A673 (cell line): ENCODE data around the gene MEGF11. TPM values are rescaled to one million over a fixed set of nuclear protein-coding genes. Genes with fewer than 3 reads are reported as not detected.

Source experiments
- BruUV-seq: library from RNA; stranded (reverse); fragments of 400-500 nt; replicated peaks from 2 replicates; lab custom pipeline; 2021; lab: Mats Ljungman, UMichigan
- CTCF ChIA-PET: fragments of 300-600 bp; sonication (Branson Sonifier 250); formaldehyde crosslinking; loops from one replicate; lab custom pipeline; 2022; ENCODE audit warnings: antibody characterized with exemption; lab: Charles Lee
- POLR2A ChIA-PET: fragments of 300-600 bp; sonication (Branson Sonifier 250); formaldehyde crosslinking; loops from one replicate; lab custom pipeline; 2022; ENCODE audit warnings: antibody characterized with exemption; ENCODE audit not compliant: low non-redundant PET; lab: Charles Lee
- DNase-seq: peaks from one replicate; pipeline ENCODE4 v3.0.0-alpha.2; 2015; ENCODE audit warnings: low spot score
- H3K27ac ChIP-seq: fragments of 200-600 bp; sonication (generic); 2 replicates; pipeline ENCODE4 v1.5.1; 2016; ENCODE audit warnings: mixed run types, low read depth, mild to moderate bottlenecking, mixed read lengths, antibody characterized with exemption, low read length; ENCODE audit not compliant: poor library complexity, severe bottlenecking
- H3K27me3 ChIP-seq: fragments of 200-600 bp; sonication (generic); replicated peaks from 2 replicates; pipeline ENCODE4 v1.6.1; 2017; ENCODE audit warnings: mixed run types, low read depth, mild to moderate bottlenecking, mixed read lengths, antibody characterized with exemption, low read length; ENCODE audit not compliant: insufficient read depth, poor library complexity
- H3K36me3 ChIP-seq: fragments of 200-600 bp; sonication (generic); 2 replicates; pipeline ENCODE4 v1.6.1; 2016; ENCODE audit warnings: mixed run types, mild to moderate bottlenecking, mixed read lengths, antibody characterized with exemption, low read length; ENCODE audit not compliant: insufficient read depth, poor library complexity, severe bottlenecking
- H3K4me1 ChIP-seq: fragments of 200-600 bp; sonication (generic); 2 replicates; pipeline ENCODE4 v1.6.1; 2017; ENCODE audit warnings: mixed run types, mild to moderate bottlenecking, mixed read lengths, antibody characterized with exemption, low read length; ENCODE audit not compliant: insufficient read depth, poor library complexity, severe bottlenecking
- H3K4me3 ChIP-seq: fragments of 200-600 bp; sonication (generic); 2 replicates; pipeline ENCODE4 v1.5.1; 2016; ENCODE audit warnings: low read depth, mixed run types, mild to moderate bottlenecking, mixed read lengths, low read length; ENCODE audit not compliant: poor library complexity, severe bottlenecking
- H3K9me3 ChIP-seq: fragments of 200-600 bp; sonication (generic); 2 replicates; pipeline ENCODE4 v1.6.1; 2016; ENCODE audit warnings: mixed run types, low read depth, mild to moderate bottlenecking, mixed read lengths, antibody characterized with exemption, low read length; ENCODE audit not compliant: poor library complexity, severe bottlenecking
- CTCF ChIP-seq: fragments of 300-800, 200-600 bp; sonication (generic); conservative IDR thresholded peaks from 2 replicates; pipeline ENCODE4 v1.5.1; 2017; ENCODE audit warnings: low read depth, mild to moderate bottlenecking, antibody characterized with exemption, low read length, moderate library complexity, mixed read lengths
- EZH2 ChIP-seq: fragments of 200-600 bp; sonication (generic); IDR thresholded peaks from 2 replicates; pipeline ENCODE4 v1.6.1; 2017; ENCODE audit warnings: borderline replicate concordance, low read depth, mild to moderate bottlenecking, mixed read lengths, antibody characterized with exemption, low read length; ENCODE audit not compliant: poor library complexity, severe bottlenecking
- intact Hi-C: fragments of 100-400 bp; cut with micrococcal nuclease; formaldehyde crosslinking; loops from one replicate; pipeline ENCODE4 v1.10.0; 2022; ENCODE audit not compliant: unreplicated experiment
- total RNA-seq: library from RNA; stranded (reverse); gene quantifications from 2 replicates; pipeline ENCODE4 v1.2.3, GENCODE V29; 2021

The MEGF11 gene
- total RNA-seq, 1 experiment from 2014 or later = 0.43 TPM

- no peaks in the 10 kb centered on the region for H3K27me3 ChIP-seq
- H3K4me1 ChIP-seq = no peaks in the 10 kb centered on the region
- H3K27ac ChIP-seq = no peak overlapping the region
- H3K9me3 ChIP-seq = no peaks in the 10 kb centered on the region
- ChIA-PET POLR2A (no interaction called here), CTCF (no interaction called here)
- H3K4me3 ChIP-seq = no peak overlapping the region
- intact Hi-C loops = no loop called here
- no peak for DNase-seq
- TF ChIP-seq EZH2 = no peak
- no peak for TF ChIP-seq CTCF
- no TSS peak for BruUV-seq
- no peaks in the 10 kb centered on the region for H3K36me3 ChIP-seq
Observed at GRCh38 chr15:65910341-65910740, 343.2 kb downstream of the MEGF11 start.

GRCh38 chr15:65909831-65910230 lies 343.7 kb downstream of the MEGF11 start:
- no peaks in the 10 kb centered on the region for H3K4me1 ChIP-seq
- BruUV-seq = no TSS peak
- POLR2A ChIA-PET = no interaction called here
- TF ChIP-seq CTCF (no peak), EZH2 (no peak)
- no peak overlapping the region for H3K27ac ChIP-seq
- no peaks in the 10 kb centered on the region for H3K9me3 ChIP-seq
- intact Hi-C loops = no loop called here
- DNase-seq = no peak
- no peak overlapping the region for H3K4me3 ChIP-seq
- H3K36me3 ChIP-seq = peaks cover 1% of the 10 kb centered on the region
- CTCF ChIA-PET = no interaction called here
- H3K27me3 ChIP-seq = no peaks in the 10 kb centered on the region

GRCh38 chr15:65908876-65909275 lies 344.7 kb downstream of the MEGF11 start:
- no TSS peak for BruUV-seq
- no peak for TF ChIP-seq EZH2
- TF ChIP-seq CTCF = no peak
- Histone ChIP-seq H3K27me3 (no peaks in the 10 kb centered on the region), H3K4me3 (no peak overlapping the region), H3K9me3 (no peaks in the 10 kb centered on the region), H3K36me3 (peaks cover 9% of the 10 kb centered on the region), H3K4me1 (no peaks in the 10 kb centered on the region), H3K27ac (no peak overlapping the region)
- intact Hi-C loops = no loop called here
- ChIA-PET POLR2A (no interaction called here), CTCF (no interaction called here)
- no peak for DNase-seq
